ENCODE measurements around the gene KTN1.

GRCh38 chr14:55691659-55692058 lies 111.7 kb downstream of the KTN1 start:
- TF ChIP-seq CTCF (IDR thresholded peaks at IDR 0.05; ENCODE audit: insufficient read depth, low read length) (no peak), POLR2AphosphoS5 (IDR thresholded peaks at IDR 0.05; ENCODE audit: low read depth) (no peak)
